Fibroblast of lung (primary cell): ENCODE results near the gene ALOX12B. TPM values are rescaled to one million over a fixed set of nuclear protein-coding genes. Genes with fewer than 3 reads are reported as not detected.

Experiments
- DNase-seq, 2 donors: peaks; one replicate each; pipeline versions ENCODE4 v3.0.0 to v3.0.0-alpha.2; 2010; ENCODE audit warnings: low read depth in 2 of 2
- H2AFZ ChIP-seq: 2 replicates; pipeline ENCODE4 v1.5.1; 2012; ENCODE audit warnings: low read length, control low read depth, inconsistent platforms
- H3K27ac ChIP-seq: 2 replicates; pipeline ENCODE4 v1.5.1; 2011; ENCODE audit warnings: low read length, control low read depth; ENCODE audit not compliant: insufficient read depth
- H3K27me3 ChIP-seq: 2 replicates; pipeline ENCODE4 v1.5.1; 2011; ENCODE audit warnings: mild to moderate bottlenecking, low read length; ENCODE audit not compliant: control insufficient read depth, insufficient read depth
- H3K36me3 ChIP-seq: 2 replicates; pipeline ENCODE4 v1.5.1; 2011; ENCODE audit warnings: low read length; ENCODE audit not compliant: control insufficient read depth, insufficient read depth
- H3K4me1 ChIP-seq: 2 replicates; pipeline ENCODE4 v1.5.1; 2011; ENCODE audit warnings: low read length; ENCODE audit not compliant: control insufficient read depth, insufficient read depth; ENCODE audit errors: extremely low read depth
- H3K4me2 ChIP-seq: 2 replicates; pipeline ENCODE4 v1.5.1; 2011; ENCODE audit warnings: low read length, control low read depth; ENCODE audit not compliant: insufficient read depth; ENCODE audit errors: extremely low read depth
- H3K4me3 ChIP-seq, 4 experiments: fragments of 200-600 bp in 1 of 4; sonication (generic) in 1 of 4; replicated peaks in 1 of 4; 2 replicates each; pipeline ENCODE4 v1.5.1; 2011 to 2016; ENCODE audit warnings: low read length in 4 of 4, low read depth in 3 of 4, mild to moderate bottlenecking in 3 of 4, control low read depth in 2 of 4, inconsistent platforms in 1 of 4, mixed read lengths in 1 of 4; ENCODE audit not compliant: insufficient read depth in 1 of 4; ENCODE audit errors: control extremely low read depth in 1 of 4
- H3K79me2 ChIP-seq: 2 replicates; pipeline ENCODE4 v1.5.1; 2012; ENCODE audit warnings: mild to moderate bottlenecking, low read length, inconsistent platforms; ENCODE audit not compliant: control insufficient read depth, insufficient read depth
- H3K9ac ChIP-seq: 2 replicates; pipeline ENCODE4 v1.5.1; 2011; ENCODE audit warnings: mild to moderate bottlenecking, low read length, control low read depth; ENCODE audit not compliant: insufficient read depth
- H3K9me3 ChIP-seq: 2 replicates; pipeline ENCODE4 v1.5.1; 2012; ENCODE audit warnings: low read depth, low read length; ENCODE audit not compliant: control insufficient read depth, insufficient read depth
- H4K20me1 ChIP-seq: 2 replicates; pipeline ENCODE4 v1.5.1; 2011; ENCODE audit warnings: low read length; ENCODE audit not compliant: control insufficient read depth, insufficient read depth; ENCODE audit errors: extremely low read depth
- EZH2 ChIP-seq: IDR thresholded peaks from 2 replicates; pipeline ENCODE4 v1.5.1; 2012; ENCODE audit warnings: low read length, control low read depth, mild to moderate bottlenecking; ENCODE audit errors: missing control alignments
- polyA plus RNA-seq, 2 donors: library from polyadenylated mRNA; depleted of rRNA in 1 of 2; stranded (reverse) in 1 of 2; unstranded in 1 of 2; fragments of >200 nt; gene quantifications; 2 replicates each; pipeline ENCODE4 v1.2.1, GENCODE V29; 2011 to 2012; ENCODE audit warnings: missing spikeins in 1 of 2
- total RNA-seq: library from RNA; depleted of rRNA; stranded (reverse); fragments of >200 nt; gene quantifications from 2 replicates; pipeline ENCODE4 v1.2.1, GENCODE V29; 2014
- TF ChIP-seq, protein P1 (sequence below), 2 donors: IDR thresholded peaks in 1 of 2; conservative IDR thresholded peaks in 1 of 2; 1 replicate in 1 of 2; 2 replicates in 1 of 2; pipeline ENCODE4 v1.5.1; 2011 to 2012; ENCODE audit warnings: low read length in 2 of 2, control low read depth in 1 of 2, inconsistent platforms in 1 of 2, low read depth in 1 of 2, mild to moderate bottlenecking in 1 of 2

The ALOX12B gene
- total and polyA plus RNA-seq, 2 donors (not counting 1 experiment from before 2014, with no cell fraction given), result not detected

DNA sequence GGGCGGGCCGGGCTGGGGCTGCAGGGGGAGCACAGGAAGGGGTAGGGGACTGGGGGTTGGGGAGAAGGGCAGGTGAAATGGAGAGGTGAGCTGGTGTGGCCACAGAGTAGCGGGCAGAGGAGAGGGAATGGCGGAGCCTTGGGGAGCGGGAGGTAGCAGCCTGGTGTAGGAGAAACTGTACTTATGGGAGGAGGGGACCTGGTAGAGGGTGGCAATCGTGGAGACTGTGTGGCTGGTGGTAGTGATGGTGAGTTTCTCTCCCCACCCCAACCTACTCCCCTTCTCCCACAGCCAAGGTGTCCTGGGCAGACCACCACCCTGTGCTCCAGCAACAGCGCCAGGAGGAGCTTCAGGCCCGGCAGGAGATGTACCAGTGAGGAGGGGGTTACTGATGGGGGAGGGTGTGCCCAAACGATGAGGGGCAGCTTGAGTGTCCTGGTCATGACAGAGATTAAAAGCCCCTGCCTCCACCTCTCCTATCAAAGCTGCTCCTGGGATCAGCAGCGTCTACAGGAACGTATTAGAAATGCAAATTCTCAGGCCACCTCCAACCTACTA lies 47.8 kb downstream of the ALOX12B start:
- H3K36me3 ChIP-seq, result no peaks in the 10 kb centered on the region
- H3K79me2 ChIP-seq, result no peaks in the 10 kb centered on the region

DNA sequence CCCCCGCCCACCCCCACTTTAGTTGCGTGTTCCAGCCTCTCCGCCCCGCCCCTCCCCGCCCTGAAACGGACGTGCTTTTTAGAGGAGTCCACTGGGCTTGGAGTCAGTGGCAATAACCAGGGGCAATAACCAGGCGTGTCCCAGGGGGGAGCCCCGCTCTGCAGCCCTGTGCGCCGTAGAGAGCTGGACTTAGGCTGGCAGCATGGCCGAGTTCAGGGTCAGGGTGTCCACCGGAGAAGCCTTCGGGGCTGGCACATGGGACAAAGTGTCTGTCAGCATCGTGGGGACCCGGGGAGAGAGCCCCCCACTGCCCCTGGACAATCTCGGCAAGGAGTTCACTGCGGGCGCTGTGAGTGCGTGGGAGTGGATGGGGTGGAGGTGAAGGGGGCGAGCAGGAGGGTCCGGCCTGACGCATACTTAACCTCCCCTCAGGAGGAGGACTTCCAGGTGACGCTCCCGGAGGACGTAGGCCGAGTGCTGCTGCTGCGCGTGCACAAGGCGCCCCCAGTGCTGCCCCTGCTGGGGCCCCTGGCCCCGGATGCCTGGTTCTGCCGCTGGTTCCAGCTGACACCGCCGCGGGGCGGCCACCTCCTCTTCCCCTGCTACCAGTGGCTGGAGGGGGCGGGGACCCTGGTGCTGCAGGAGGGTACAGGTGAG lies 48.4 kb downstream of the ALOX12B start, which contains the start of gene ALOX15B:
ALOX15B (plus strand) TSS at position 106 of the 657 bp plus-strand sequence; CDS start at position 203, 97 bp downstream.
- no peak for DNase-seq
- H3K9ac ChIP-seq, result no peak within 1 kb of the TSS
- peaks cover 5% of the 10 kb centered on the region for H3K27me3 ChIP-seq
- H2AFZ ChIP-seq, result no peak within 1 kb of the TSS
- no peaks in the 10 kb centered on the region for H3K9me3 ChIP-seq
- no peaks in the 10 kb centered on the region for H3K36me3 ChIP-seq
- H4K20me1 ChIP-seq, result no peaks in the 10 kb centered on the region
- no peak within 1 kb of the TSS for H3K4me2 ChIP-seq
- H3K4me1 ChIP-seq, result no peaks in the 10 kb centered on the region
- no peak within 1 kb of the TSS for H3K27ac ChIP-seq
- TF ChIP-seq, protein P1, sequence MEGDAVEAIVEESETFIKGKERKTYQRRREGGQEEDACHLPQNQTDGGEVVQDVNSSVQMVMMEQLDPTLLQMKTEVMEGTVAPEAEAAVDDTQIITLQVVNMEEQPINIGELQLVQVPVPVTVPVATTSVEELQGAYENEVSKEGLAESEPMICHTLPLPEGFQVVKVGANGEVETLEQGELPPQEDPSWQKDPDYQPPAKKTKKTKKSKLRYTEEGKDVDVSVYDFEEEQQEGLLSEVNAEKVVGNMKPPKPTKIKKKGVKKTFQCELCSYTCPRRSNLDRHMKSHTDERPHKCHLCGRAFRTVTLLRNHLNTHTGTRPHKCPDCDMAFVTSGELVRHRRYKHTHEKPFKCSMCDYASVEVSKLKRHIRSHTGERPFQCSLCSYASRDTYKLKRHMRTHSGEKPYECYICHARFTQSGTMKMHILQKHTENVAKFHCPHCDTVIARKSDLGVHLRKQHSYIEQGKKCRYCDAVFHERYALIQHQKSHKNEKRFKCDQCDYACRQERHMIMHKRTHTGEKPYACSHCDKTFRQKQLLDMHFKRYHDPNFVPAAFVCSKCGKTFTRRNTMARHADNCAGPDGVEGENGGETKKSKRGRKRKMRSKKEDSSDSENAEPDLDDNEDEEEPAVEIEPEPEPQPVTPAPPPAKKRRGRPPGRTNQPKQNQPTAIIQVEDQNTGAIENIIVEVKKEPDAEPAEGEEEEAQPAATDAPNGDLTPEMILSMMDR (conservative IDR thresholded peaks at IDR 0.05 in 1 of 2, IDR thresholded peaks at IDR 0.05 in 1 of 2; ENCODE audit: low read depth in 1 of 2, low read length in 2 of 2), result no peak
- TF ChIP-seq EZH2, result no peak
- no peak within 1 kb of the TSS for H3K4me3 ChIP-seq
- H3K79me2 ChIP-seq, result no peaks in the 10 kb centered on the region

More for the DNA sequence above, 47.8 kb downstream of the ALOX12B start:
- no peak for TF ChIP-seq EZH2
- TF ChIP-seq, protein P1 (conservative IDR thresholded peaks at IDR 0.05 in 1 of 2, IDR thresholded peaks at IDR 0.05 in 1 of 2; ENCODE audit: low read depth in 1 of 2, low read length in 2 of 2), result no peak
- H3K4me2 ChIP-seq, result no peak overlapping the region
- H3K4me1 ChIP-seq, result no peaks in the 10 kb centered on the region
- H3K9ac ChIP-seq, result no peak overlapping the region
- H3K4me3 ChIP-seq, result no peak overlapping the region
- peaks cover 3% of the 10 kb centered on the region for H3K27me3 ChIP-seq
- no peaks in the 10 kb centered on the region for H3K9me3 ChIP-seq
- H2AFZ ChIP-seq, result no peak overlapping the region
- no peak overlapping the region for H3K27ac ChIP-seq
- no peaks in the 10 kb centered on the region for H4K20me1 ChIP-seq
- DNase-seq, result no peak

DNA sequence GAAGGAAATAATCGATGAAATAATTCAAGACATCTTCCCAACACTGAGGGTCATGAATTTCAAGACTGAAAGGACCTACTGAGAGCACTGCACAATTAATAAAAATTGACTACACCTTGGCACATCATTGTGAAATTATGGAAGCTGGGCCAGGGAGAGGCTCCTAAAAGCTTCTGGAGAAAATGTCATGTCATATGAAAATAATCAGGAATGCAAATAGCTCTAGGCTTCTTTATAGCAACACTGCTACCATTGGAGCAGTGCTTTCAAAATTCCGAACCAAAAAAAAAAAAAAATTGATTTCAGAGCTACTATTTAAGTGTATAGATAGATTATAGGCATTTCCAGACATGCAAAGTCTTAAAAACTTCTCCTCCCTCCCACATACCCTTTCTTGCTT lies 55.1 kb downstream of the ALOX12B start:
- H3K4me1 ChIP-seq, result no peaks in the 10 kb centered on the region
- H2AFZ ChIP-seq, result no peak overlapping the region
- H3K9ac ChIP-seq, result no peak overlapping the region
- DNase-seq, result no peak
- peaks cover 6% of the 10 kb centered on the region for H3K27me3 ChIP-seq
- no peak for TF ChIP-seq EZH2
- TF ChIP-seq, protein P1 (conservative IDR thresholded peaks at IDR 0.05 in 1 of 2, IDR thresholded peaks at IDR 0.05 in 1 of 2; ENCODE audit: low read depth in 1 of 2, low read length in 2 of 2), result no peak
- H3K27ac ChIP-seq, result no peak overlapping the region
- H3K4me2 ChIP-seq, result no peak overlapping the region
- H3K4me3 ChIP-seq, result no peak overlapping the region
- H3K9me3 ChIP-seq, result no peaks in the 10 kb centered on the region
- no peaks in the 10 kb centered on the region for H4K20me1 ChIP-seq
- H3K36me3 ChIP-seq, result no peaks in the 10 kb centered on the region
- no peaks in the 10 kb centered on the region for H3K79me2 ChIP-seq
